HG02763 (cell line): Measurements from ENCODE around the gene APOC4.
"Not testable (repeated sequence)": the region's sequence is repeated elsewhere in the genome, so short reads cannot be mapped to it uniquely, and the experiment has no call there.

Source experiments
- ATAC-seq: cut with Tn5 transposase; IDR thresholded peaks from one replicate; pipeline ENCODE4 v1.9.1; 2021; ENCODE audit warnings: mild to moderate bottlenecking, moderate library complexity; ENCODE audit not compliant: unreplicated experiment

The APOC4 gene

GRCh38 chr19:44914433-44915206 lies 27.4 kb upstream of the APOC4 start, which contains the start of gene APOC1:
TSS of gene APOC1 (plus strand) at chr19:44914608. CDS start at chr19:44914892, 284 bp downstream.
- ATAC-seq: peak; percentile 80

- ATAC-seq: no peak
Observed at GRCh38 chr19:44924243-44924725, 17.8 kb upstream of the APOC4 start.

DNA sequence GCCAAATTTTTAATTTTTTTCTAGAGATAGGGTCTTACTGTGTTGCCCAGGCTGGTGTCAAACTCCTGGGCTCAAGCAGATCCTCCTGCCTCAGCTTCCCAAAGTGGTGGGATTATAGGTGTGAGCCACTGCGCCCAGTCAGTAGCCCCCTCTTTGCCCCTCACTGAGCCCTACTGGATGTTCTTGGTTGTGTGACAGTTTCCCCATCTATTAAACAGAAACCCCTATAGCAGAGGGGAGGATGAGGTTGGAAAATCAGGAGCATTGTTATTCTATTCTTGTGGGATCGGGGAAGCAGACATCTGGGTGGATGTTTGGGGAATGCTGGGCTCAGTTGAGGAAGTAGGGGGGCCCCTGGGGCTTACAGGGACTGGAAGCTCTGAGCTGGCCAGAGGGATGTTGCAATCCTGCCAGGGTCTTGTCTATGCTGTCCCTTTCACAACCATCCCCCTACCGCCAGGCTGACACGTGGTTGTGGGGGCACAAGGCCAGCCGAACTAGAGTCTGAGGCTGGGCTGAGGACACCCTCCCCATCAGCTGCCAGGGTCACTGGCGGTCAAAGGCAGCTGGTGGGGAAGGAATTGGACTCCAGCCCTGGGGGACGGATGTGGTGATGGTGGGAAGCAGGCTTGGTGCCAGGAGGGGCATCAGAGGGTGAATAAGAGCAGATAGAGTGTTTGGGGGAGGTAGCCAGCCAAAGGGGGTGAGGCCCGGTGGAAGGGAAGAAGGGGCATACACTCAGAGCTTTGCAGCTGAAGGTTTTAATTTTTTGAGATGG lies 16.7 kb upstream of the APOC4 start:
- ATAC-seq: no peak

DNA sequence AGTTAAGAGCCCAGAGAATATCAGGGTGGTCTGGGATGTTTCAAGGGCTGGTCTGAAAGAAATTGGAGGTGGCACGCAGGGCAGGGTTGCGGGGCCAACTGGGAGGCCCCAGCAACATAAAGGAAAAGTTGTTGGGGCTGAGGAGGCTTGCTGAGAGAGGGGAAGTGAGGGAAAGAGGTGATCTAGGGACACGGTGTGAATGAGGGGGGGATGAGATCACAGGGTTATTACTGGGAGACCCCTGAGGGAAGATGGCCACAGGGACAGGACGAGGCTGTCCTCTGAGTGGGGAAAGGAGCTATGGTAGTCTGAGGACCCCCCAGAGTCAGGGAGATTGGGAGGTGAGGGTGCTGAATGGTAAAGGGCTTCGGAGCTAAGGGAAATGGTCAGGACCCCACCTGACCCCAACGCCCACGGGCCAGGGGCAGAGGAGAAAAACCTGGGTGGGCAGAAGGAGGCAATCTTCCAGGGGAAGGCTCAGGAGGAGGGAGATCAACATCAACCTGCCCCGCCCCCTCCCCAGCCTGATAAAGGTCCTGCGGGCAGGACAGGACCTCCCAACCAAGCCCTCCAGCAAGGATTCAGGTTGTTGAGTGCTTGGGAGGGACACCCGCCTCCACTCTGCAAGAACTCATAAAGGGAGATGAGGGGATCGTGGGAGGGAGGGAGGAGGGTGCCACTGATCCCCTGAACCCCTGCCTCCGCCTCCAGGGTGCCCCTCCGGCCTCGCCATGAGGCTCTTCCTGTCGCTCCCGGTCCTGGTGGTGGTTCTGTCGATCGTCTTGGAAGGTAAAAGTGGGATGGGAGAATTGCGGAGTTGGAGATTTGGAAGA lies 15.6 kb upstream of the APOC4 start:
- ATAC-seq: not testable (repeated sequence)

- ATAC-seq: no peak
Observed at GRCh38 chr19:44927746-44928145, 14.3 kb upstream of the APOC4 start.

DNA sequence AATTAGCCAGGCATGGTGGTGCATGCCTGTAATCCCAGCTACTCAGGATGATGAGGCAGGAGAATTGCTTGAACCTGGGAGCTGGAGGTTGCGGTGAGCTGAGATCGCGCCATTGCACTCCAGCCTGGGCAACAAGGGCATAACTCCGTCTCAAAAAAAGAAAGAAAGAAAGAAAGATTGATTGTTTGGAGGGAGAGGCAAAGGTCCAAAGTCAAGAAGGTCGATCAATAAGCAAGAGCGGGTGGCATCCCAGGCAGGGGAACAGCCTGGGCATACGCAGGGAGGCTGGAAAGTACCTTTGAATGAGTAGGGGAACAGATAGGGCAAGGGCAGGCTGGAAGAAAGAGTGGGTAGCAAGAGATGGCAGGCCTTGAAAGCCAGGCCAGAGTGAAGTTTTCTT lies 11.9 kb upstream of the APOC4 start:
- no peak for ATAC-seq

GRCh38 chr19:44931541-44931940 lies 10.5 kb upstream of the APOC4 start:
- no peak for ATAC-seq

- no peak for ATAC-seq
Observed at GRCh38 chr19:44939668-44940067, 2.4 kb upstream of the APOC4 start.

DNA sequence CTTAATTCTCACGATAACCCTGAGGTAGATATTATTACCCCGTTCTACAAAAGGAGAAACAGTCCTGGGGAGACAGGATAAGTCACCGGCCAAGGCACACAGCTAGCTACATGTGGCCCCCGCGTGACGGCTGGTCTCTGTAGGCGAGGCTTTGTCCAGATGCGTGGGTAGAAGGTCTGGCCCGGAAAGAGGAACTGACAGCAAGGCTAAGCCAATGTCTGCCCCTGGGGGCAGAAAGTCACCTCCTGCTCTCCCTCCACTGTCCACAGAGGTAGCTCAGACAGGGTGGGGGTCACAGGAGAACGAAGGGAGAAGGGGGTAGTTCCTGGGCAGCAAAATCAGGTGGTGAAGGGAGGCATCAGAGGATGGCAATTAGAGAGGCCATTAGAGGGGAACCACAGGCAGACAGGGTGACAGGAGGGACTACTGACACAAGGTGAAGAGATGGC lies 1.8 kb downstream of the APOC4 start:
- peak; percentile 66 for ATAC-seq

DNA sequence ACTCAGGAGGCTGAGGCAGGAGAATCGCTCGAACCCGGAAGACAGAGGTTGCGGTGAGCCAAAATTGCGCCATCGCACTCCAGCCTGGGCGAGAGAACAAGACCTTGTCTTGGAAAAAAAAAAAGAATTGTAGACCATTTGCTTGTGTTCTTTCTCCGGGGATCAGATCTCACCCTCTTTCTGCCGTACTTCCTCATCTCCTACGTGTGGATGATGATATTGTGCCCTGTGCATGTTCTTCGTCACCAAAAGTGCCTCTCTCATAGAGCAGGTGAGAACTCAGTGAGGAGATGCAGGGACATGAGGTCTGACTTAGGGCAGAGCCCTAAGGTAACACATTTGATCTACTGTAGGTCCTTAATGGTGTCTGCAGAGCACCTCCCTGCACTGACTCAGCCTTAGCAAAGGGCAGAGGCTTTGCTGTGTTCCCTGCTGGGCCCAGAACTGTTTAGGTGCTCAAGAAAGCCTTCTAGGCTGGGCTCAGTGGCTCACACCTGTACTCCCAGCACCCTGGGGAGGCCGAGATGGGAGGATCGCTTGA lies 5.1 kb downstream of the APOC4 start:
- ATAC-seq: no peak

DNA sequence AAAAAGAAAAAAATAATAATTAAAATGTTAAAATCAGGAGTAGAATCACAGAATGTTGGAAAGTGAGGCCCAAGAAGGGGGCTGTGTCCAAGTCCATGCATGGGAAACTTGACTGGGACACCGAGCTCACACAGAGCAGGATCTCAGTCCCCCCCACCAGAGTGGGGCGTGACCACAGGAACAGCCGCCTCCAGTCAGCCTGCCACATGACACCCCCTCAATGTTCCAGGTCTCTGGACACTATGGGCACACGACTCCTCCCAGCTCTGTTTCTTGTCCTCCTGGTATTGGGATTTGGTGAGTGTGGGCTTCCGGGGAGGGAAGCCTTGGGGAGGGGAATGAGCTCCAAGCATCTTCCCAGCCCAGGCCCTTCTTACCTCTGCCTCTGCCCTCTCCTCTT lies 6.2 kb downstream of the APOC4 start:
- no peak for ATAC-seq

- no peak for ATAC-seq
Observed at GRCh38 chr19:44948763-44949374, 6.8 kb downstream of the APOC4 start.

- ATAC-seq: no peak
Observed at GRCh38 chr19:44949550-44949949, 7.5 kb downstream of the APOC4 start.

- no peak for ATAC-seq
Observed at GRCh38 chr19:44951179-44952159, 9.4 kb downstream of the APOC4 start.

GRCh38 chr19:44954278-44954648 lies 12.2 kb downstream of the APOC4 start:
- no peak for ATAC-seq

- ATAC-seq: peak; percentile 88
Observed at GRCh38 chr19:44954649-44955504, 12.8 kb downstream of the APOC4 start, which contains the start of gene CLPTM1. TSS of gene CLPTM1 (plus strand) at chr19:44955380. CDS start at chr19:44955396, 16 bp downstream.

DNA sequence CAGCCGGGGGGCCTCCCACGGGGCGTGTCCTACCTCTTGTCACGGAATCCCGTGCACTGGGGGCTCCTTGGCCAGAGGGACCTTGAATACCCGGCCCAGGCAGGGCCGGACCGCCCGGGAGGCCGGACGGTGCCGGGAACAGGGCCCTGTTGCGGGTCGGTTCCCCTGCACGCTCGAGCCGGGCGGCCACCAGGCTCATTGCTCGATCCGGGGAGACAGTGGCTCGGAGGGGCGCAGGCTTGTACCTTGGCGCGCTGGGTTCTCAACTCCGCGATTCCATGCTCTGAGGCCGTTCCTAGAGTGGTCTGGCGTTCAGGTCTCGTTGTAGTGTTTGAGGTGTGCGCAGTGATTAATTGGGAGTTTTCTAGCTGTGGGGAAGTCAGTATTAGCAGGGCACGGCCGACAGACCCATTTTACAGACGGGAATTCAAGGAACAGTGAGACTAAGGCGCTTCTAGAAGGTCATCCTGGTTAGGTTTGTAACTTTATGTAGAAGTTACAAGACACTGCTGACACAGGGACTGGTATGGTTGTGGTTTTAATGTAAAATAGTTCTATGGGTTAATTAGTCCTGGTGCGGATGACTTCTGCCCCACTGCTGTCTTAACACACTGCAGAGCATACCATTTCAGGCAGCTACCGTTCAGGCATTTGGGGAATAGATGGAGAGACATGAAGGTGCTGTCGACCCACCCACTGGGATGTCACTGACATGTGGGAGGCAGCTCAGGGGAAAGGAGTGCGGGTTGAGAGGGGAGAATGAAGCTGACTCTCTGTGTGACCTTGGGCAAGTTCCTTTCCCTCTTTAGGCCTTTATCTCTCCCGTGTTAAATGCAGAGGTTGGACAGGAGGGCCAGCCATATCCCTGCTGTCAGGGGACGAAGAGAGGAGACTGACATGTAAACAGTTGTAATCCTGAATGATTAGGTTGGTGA lies 13.7 kb downstream of the APOC4 start:
- no peak for ATAC-seq
